Liver (tissue), 9 donors: ENCODE data around the gene ZNF680. TPM values are rescaled to one million over a fixed set of nuclear protein-coding genes. Genes with fewer than 3 reads are reported as not detected.

ENCODE experiments used
- DNase-seq: peaks from one replicate; pipeline ENCODE4 v3.0.0-alpha.2; 2017; ENCODE audit warnings: low spot score
- H3K27ac ChIP-seq, 2 donors: one replicate each; pipeline ENCODE4 v1.7.0; 2013; ENCODE audit warnings: inconsistent platforms in 2 of 2, low read length in 2 of 2, control low read depth in 1 of 2, low read depth in 1 of 2, mild to moderate bottlenecking in 1 of 2
- H3K27me3 ChIP-seq, 4 donors: one replicate each; pipeline versions ENCODE4 v1.6.1 to v1.7.0; 2013; ENCODE audit warnings: low read length in 3 of 4, inconsistent platforms in 1 of 4, mild to moderate bottlenecking in 1 of 4, moderate library complexity in 1 of 4; ENCODE audit not compliant: control insufficient read depth in 4 of 4, insufficient read depth in 4 of 4
- H3K36me3 ChIP-seq, 4 donors: one replicate each; pipeline versions ENCODE4 v1.6.1 to v1.7.0; 2013; ENCODE audit warnings: low read length in 3 of 4, mild to moderate bottlenecking in 3 of 4, low read depth in 1 of 4, moderate library complexity in 1 of 4; ENCODE audit not compliant: control insufficient read depth in 4 of 4, insufficient read depth in 3 of 4
- H3K4me1 ChIP-seq, 4 donors: one replicate each; pipeline versions ENCODE4 v1.6.1 to v1.7.0; 2013; ENCODE audit warnings: low read length in 3 of 4, mild to moderate bottlenecking in 3 of 4, moderate library complexity in 1 of 4; ENCODE audit not compliant: control insufficient read depth in 4 of 4, insufficient read depth in 4 of 4
- H3K4me3 ChIP-seq, 3 donors: one replicate each; pipeline versions ENCODE4 v1.6.1 to v1.7.0; 2013; ENCODE audit warnings: low read length in 3 of 3, control low read depth in 1 of 3, low read depth in 1 of 3, mild to moderate bottlenecking in 1 of 3
- H3K9ac ChIP-seq, 2 donors: one replicate each; pipeline ENCODE4 v1.7.0; 2013; ENCODE audit warnings: low read length in 2 of 2, mild to moderate bottlenecking in 2 of 2, moderate library complexity in 2 of 2, control low read depth in 1 of 2, low read depth in 1 of 2
- H3K9me3 ChIP-seq, 4 donors: one replicate each; pipeline versions ENCODE4 v1.6.1 to v1.7.0; 2013; ENCODE audit warnings: low read length in 3 of 4; ENCODE audit not compliant: control insufficient read depth in 4 of 4
- EGR1 ChIP-seq, 2 donors: IDR thresholded peaks; 2 replicates each; pipeline ENCODE4 v1.6.1; 2016 to 2018; ENCODE audit warnings: antibody characterized with exemption in 2 of 2, low read depth in 2 of 2
- FOXA1 ChIP-seq: IDR thresholded peaks from 2 replicates; pipeline ENCODE4 v1.6.1; 2016; ENCODE audit warnings: antibody characterized with exemption
- FOXA2 ChIP-seq: IDR thresholded peaks from 2 replicates; pipeline ENCODE4 v1.6.1; 2016; ENCODE audit warnings: antibody characterized with exemption
- GABPA ChIP-seq, 2 donors: IDR thresholded peaks in 1 of 2; conservative IDR thresholded peaks in 1 of 2; 2 replicates each; pipeline ENCODE4 v1.6.1; 2016; ENCODE audit warnings: antibody characterized with exemption in 2 of 2, mild to moderate bottlenecking in 1 of 2, moderate library complexity in 1 of 2
- HNF4A ChIP-seq, 2 donors: conservative IDR thresholded peaks; 2 replicates each; pipeline ENCODE4 v1.6.1; 2016; ENCODE audit warnings: antibody characterized with exemption in 2 of 2, mild to moderate bottlenecking in 2 of 2
- HNF4G ChIP-seq: IDR thresholded peaks from 2 replicates; pipeline ENCODE4 v1.6.1; 2016; ENCODE audit warnings: antibody characterized with exemption
- JUND ChIP-seq, 2 donors: IDR thresholded peaks; 2 replicates each; pipeline ENCODE4 v1.6.1; 2016; ENCODE audit warnings: antibody characterized with exemption in 2 of 2
- NR2F2 ChIP-seq: IDR thresholded peaks from 2 replicates; pipeline ENCODE4 v1.6.1; 2016; ENCODE audit warnings: antibody characterized with exemption
- RAD21 ChIP-seq, 2 donors: IDR thresholded peaks; 2 replicates each; pipeline ENCODE4 v1.6.1; 2016; ENCODE audit warnings: antibody characterized with exemption in 2 of 2, mild to moderate bottlenecking in 2 of 2
- RXRA ChIP-seq, 2 donors: IDR thresholded peaks; 2 replicates each; pipeline ENCODE4 v1.6.1; 2017 to 2018; ENCODE audit warnings: antibody characterized with exemption in 2 of 2, mild to moderate bottlenecking in 1 of 2
- SP1 ChIP-seq: IDR thresholded peaks from 2 replicates; pipeline ENCODE4 v1.6.1; 2018; ENCODE audit warnings: antibody characterized with exemption, mild to moderate bottlenecking
- TAF1 ChIP-seq: conservative IDR thresholded peaks from 2 replicates; pipeline ENCODE4 v1.6.1; 2016; ENCODE audit warnings: antibody characterized with exemption, mild to moderate bottlenecking
- YY1 ChIP-seq: IDR thresholded peaks from 2 replicates; pipeline ENCODE4 v1.6.1; 2016; ENCODE audit warnings: antibody characterized with exemption, mild to moderate bottlenecking
- WGBS: extraction: QIAGEN DNeasy Blood & Tissue Kit; methylation state at CpG from one replicate; pipeline ENCODE4 v1.1.7; 2013; 5-methylcytosine and 5-hydroxymethylcytosine counted together
- polyA plus RNA-seq, 2 donors: library from polyadenylated mRNA; stranded (reverse) in 1 of 2; unstranded in 1 of 2; fragments of 200-250 nt in 1 of 2; fragments of >200 nt in 1 of 2; fragmentation: Nextera tagmentation in 1 of 2; extraction: Ambion mirVana in 1 of 2; gene quantifications; one replicate each; pipeline versions ENCODE4 v1.2.1 to v1.2.3, GENCODE V29; 2013 to 2015
- total RNA-seq, 2 donors: library from RNA; depleted of rRNA; stranded (reverse); fragments of >200 nt; gene quantifications; one replicate each; pipeline ENCODE4 v1.2.3, GENCODE V29; 2014
- TF ChIP-seq, protein P1 (sequence below): fragments of 150-350 bp; IDR thresholded peaks from 2 replicates; pipeline ENCODE4 v1.5.1; 2017; ENCODE audit warnings: improper control_type of control experiment, low read depth, low read length; ENCODE audit not compliant: missing input control
- TF ChIP-seq, protein P2 (sequence below): IDR thresholded peaks from 2 replicates; pipeline ENCODE4 v1.6.1; 2016; ENCODE audit warnings: antibody characterized with exemption
- TF ChIP-seq, protein P3 (sequence below): IDR thresholded peaks from 2 replicates; pipeline ENCODE4 v1.6.1; 2016; ENCODE audit warnings: antibody characterized with exemption
- TF ChIP-seq, protein P4 (sequence below): IDR thresholded peaks from 2 replicates; pipeline ENCODE4 v1.6.1; 2016; ENCODE audit warnings: antibody characterized with exemption
- TF ChIP-seq, protein P5 (sequence below): IDR thresholded peaks from 2 replicates; pipeline ENCODE4 v1.6.1; 2016; ENCODE audit warnings: antibody characterized with exemption, mild to moderate bottlenecking
- donor health status: healthy.
- donor health status: healthy.
- donor health status: healthy.
- donor health status: healthy.
- donor health status: healthy.

The ZNF680 gene
- total and polyA plus RNA-seq, 4 donors: 3.8 to 20.8 (median 5.5) TPM

DNA sequence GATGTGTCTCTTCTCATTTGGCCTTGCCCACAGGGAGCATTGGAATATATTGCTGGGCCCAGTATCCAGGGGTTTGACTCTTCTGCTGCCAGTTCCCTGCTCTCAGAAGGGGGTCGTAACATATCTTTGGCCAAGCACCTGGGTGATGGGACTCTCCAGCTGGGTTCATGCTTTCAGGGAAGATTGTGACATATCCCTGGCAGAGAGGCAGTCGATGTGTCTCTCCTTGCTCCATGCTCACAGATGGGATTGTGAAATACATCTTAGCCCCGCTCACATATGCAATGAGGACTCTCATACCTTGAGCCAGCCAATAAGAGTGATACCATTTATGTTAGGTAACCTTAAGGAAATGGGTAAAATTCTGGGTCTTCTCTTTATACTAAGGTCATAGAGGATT is 39.2 kb upstream of the ZNF680 start:
- H3K4me3 ChIP-seq: no peak overlapping the region
- no peaks in the 10 kb centered on the region for H3K4me1 ChIP-seq
- H3K27ac ChIP-seq: no peak overlapping the region
- H3K36me3 ChIP-seq: no peaks in the 10 kb centered on the region
- TF ChIP-seq HNF4A (conservative IDR thresholded peaks at IDR 0.05) (no peak), HNF4G (no peak), YY1 (no peak), RAD21 (IDR thresholded peaks at IDR 0.05) (no peak), GABPA (IDR thresholded peaks at IDR 0.05 in 1 of 2, conservative IDR thresholded peaks at IDR 0.05 in 1 of 2) (no peak), FOXA1 (no peak), FOXA2 (no peak), JUND (IDR thresholded peaks at IDR 0.05) (no peak), NR2F2 (no peak), EGR1 (IDR thresholded peaks at IDR 0.05; ENCODE audit: low read depth in 2 of 2) (no peak), SP1 (no peak), RXRA (IDR thresholded peaks at IDR 0.05) (no peak), TAF1 (no peak)
- TF ChIP-seq, protein P1, sequence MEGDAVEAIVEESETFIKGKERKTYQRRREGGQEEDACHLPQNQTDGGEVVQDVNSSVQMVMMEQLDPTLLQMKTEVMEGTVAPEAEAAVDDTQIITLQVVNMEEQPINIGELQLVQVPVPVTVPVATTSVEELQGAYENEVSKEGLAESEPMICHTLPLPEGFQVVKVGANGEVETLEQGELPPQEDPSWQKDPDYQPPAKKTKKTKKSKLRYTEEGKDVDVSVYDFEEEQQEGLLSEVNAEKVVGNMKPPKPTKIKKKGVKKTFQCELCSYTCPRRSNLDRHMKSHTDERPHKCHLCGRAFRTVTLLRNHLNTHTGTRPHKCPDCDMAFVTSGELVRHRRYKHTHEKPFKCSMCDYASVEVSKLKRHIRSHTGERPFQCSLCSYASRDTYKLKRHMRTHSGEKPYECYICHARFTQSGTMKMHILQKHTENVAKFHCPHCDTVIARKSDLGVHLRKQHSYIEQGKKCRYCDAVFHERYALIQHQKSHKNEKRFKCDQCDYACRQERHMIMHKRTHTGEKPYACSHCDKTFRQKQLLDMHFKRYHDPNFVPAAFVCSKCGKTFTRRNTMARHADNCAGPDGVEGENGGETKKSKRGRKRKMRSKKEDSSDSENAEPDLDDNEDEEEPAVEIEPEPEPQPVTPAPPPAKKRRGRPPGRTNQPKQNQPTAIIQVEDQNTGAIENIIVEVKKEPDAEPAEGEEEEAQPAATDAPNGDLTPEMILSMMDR: no peak
- TF ChIP-seq, protein P2, sequence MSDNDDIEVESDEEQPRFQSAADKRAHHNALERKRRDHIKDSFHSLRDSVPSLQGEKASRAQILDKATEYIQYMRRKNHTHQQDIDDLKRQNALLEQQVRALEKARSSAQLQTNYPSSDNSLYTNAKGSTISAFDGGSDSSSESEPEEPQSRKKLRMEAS: no peak
- TF ChIP-seq, protein P3, sequence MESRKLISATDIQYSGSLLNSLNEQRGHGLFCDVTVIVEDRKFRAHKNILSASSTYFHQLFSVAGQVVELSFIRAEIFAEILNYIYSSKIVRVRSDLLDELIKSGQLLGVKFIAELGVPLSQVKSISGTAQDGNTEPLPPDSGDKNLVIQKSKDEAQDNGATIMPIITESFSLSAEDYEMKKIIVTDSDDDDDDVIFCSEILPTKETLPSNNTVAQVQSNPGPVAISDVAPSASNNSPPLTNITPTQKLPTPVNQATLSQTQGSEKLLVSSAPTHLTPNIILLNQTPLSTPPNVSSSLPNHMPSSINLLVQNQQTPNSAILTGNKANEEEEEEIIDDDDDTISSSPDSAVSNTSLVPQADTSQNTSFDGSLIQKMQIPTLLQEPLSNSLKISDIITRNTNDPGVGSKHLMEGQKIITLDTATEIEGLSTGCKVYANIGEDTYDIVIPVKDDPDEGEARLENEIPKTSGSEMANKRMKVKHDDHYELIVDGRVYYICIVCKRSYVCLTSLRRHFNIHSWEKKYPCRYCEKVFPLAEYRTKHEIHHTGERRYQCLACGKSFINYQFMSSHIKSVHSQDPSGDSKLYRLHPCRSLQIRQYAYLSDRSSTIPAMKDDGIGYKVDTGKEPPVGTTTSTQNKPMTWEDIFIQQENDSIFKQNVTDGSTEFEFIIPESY: no peak
- TF ChIP-seq, protein P4, sequence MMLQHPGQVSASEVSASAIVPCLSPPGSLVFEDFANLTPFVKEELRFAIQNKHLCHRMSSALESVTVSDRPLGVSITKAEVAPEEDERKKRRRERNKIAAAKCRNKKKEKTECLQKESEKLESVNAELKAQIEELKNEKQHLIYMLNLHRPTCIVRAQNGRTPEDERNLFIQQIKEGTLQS: no peak
- TF ChIP-seq, protein P5, sequence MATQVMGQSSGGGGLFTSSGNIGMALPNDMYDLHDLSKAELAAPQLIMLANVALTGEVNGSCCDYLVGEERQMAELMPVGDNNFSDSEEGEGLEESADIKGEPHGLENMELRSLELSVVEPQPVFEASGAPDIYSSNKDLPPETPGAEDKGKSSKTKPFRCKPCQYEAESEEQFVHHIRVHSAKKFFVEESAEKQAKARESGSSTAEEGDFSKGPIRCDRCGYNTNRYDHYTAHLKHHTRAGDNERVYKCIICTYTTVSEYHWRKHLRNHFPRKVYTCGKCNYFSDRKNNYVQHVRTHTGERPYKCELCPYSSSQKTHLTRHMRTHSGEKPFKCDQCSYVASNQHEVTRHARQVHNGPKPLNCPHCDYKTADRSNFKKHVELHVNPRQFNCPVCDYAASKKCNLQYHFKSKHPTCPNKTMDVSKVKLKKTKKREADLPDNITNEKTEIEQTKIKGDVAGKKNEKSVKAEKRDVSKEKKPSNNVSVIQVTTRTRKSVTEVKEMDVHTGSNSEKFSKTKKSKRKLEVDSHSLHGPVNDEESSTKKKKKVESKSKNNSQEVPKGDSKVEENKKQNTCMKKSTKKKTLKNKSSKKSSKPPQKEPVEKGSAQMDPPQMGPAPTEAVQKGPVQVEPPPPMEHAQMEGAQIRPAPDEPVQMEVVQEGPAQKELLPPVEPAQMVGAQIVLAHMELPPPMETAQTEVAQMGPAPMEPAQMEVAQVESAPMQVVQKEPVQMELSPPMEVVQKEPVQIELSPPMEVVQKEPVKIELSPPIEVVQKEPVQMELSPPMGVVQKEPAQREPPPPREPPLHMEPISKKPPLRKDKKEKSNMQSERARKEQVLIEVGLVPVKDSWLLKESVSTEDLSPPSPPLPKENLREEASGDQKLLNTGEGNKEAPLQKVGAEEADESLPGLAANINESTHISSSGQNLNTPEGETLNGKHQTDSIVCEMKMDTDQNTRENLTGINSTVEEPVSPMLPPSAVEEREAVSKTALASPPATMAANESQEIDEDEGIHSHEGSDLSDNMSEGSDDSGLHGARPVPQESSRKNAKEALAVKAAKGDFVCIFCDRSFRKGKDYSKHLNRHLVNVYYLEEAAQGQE: no peak
- H3K9ac ChIP-seq: no peak overlapping the region
- no peaks in the 10 kb centered on the region for H3K27me3 ChIP-seq
- 76% methylated on average over 3 of the region's 3 CpGs for WGBS
- DNase-seq: no peak
- H3K9me3 ChIP-seq: peaks cover 0 to 6% (median 1%) of the 10 kb centered on the region in 4 donors
